Mesenchymal stem cell (in vitro differentiated cells and primary cell): ENCODE data around the gene NIN. TPM values are rescaled to one million over a fixed set of nuclear protein-coding genes. Genes with fewer than 3 reads are reported as not detected.

Experiments
- DNase-seq: peaks from one replicate; pipeline ENCODE4 v3.0.0-alpha.2; 2013
- H2AFZ ChIP-seq: one replicate; pipeline ENCODE4 v1.6.1; 2013; ENCODE audit warnings: low read depth, mild to moderate bottlenecking, control low read depth, inconsistent platforms, low read length, moderate library complexity
- H2AK5ac ChIP-seq: 2 replicates; pipeline ENCODE4 v1.6.1; 2013; ENCODE audit warnings: low read length, moderate library complexity, mild to moderate bottlenecking, inconsistent platforms; ENCODE audit not compliant: severe bottlenecking
- H2BK120ac ChIP-seq: one replicate; pipeline ENCODE4 v1.6.1; 2013; ENCODE audit warnings: low read depth, mild to moderate bottlenecking, inconsistent platforms, low read length, moderate library complexity
- H2BK12ac ChIP-seq, 2 experiments: one replicate each; pipeline ENCODE4 v1.6.1; 2013; ENCODE audit warnings: inconsistent platforms in 2 of 2, low read length in 2 of 2, mild to moderate bottlenecking in 2 of 2, moderate library complexity in 2 of 2, control low read depth in 1 of 2
- H2BK15ac ChIP-seq: one replicate; pipeline ENCODE4 v1.6.1; 2013; ENCODE audit warnings: mild to moderate bottlenecking, low read depth, inconsistent platforms; ENCODE audit not compliant: poor library complexity, severe bottlenecking
- H2BK5ac ChIP-seq: 2 replicates; pipeline ENCODE4 v1.6.1; 2013; ENCODE audit warnings: low read depth, mild to moderate bottlenecking, low read length, control low read depth, inconsistent platforms; ENCODE audit not compliant: poor library complexity, severe bottlenecking
- H3K14ac ChIP-seq, 2 experiments: one replicate each; pipeline ENCODE4 v1.6.1; 2013; ENCODE audit warnings: inconsistent platforms in 2 of 2, low read length in 2 of 2, control low read depth in 1 of 2, mild to moderate bottlenecking in 1 of 2, moderate library complexity in 1 of 2
- H3K18ac ChIP-seq, 2 experiments: one replicate each; pipeline ENCODE4 v1.6.1; 2013; ENCODE audit warnings: inconsistent platforms in 2 of 2, low read length in 2 of 2, control low read depth in 1 of 2, low read depth in 1 of 2, mild to moderate bottlenecking in 1 of 2
- H3K23ac ChIP-seq, 2 experiments: one replicate each; pipeline ENCODE4 v1.6.1; 2013; ENCODE audit warnings: inconsistent platforms in 2 of 2, low read length in 2 of 2, mild to moderate bottlenecking in 2 of 2, moderate library complexity in 2 of 2, control low read depth in 1 of 2
- H3K27ac ChIP-seq: 2 replicates; pipeline ENCODE4 v1.5.1; 2013; ENCODE audit warnings: mild to moderate bottlenecking, moderate library complexity, low read length, control low read depth, inconsistent platforms; ENCODE audit not compliant: poor library complexity, severe bottlenecking
- H3K27me3 ChIP-seq, 2 experiments: 2 replicates each; pipeline versions ENCODE4 v1.6.1 to v1.7.0; 2013; ENCODE audit warnings: low read length in 2 of 2, mild to moderate bottlenecking in 2 of 2, moderate library complexity in 2 of 2, control low read depth in 1 of 2, inconsistent platforms in 1 of 2; ENCODE audit not compliant: control insufficient read depth in 1 of 2, insufficient read depth in 1 of 2
- H3K36me3 ChIP-seq, 2 experiments: 2 replicates each; pipeline versions ENCODE4 v1.6.1 to v1.7.0; 2013; ENCODE audit warnings: low read length in 2 of 2, control low read depth in 1 of 2, inconsistent platforms in 1 of 2, low read depth in 1 of 2, mild to moderate bottlenecking in 1 of 2; ENCODE audit not compliant: insufficient read depth in 2 of 2, control insufficient read depth in 1 of 2
- H3K4ac ChIP-seq, 2 experiments: one replicate each; pipeline ENCODE4 v1.6.1; 2013; ENCODE audit warnings: inconsistent platforms in 2 of 2, low read length in 2 of 2, mild to moderate bottlenecking in 2 of 2, moderate library complexity in 2 of 2, control low read depth in 1 of 2, low read depth in 1 of 2
- H3K4me1 ChIP-seq: 2 replicates; pipeline ENCODE4 v1.6.1; 2013; ENCODE audit warnings: low read depth, low read length, control low read depth; ENCODE audit not compliant: control insufficient read depth, insufficient read depth
- H3K4me2 ChIP-seq: 2 replicates; pipeline ENCODE4 v1.6.1; 2013; ENCODE audit warnings: low read length, mild to moderate bottlenecking, inconsistent platforms; ENCODE audit not compliant: poor library complexity, severe bottlenecking
- H3K4me3 ChIP-seq, 2 experiments: 2 replicates each; pipeline versions ENCODE4 v1.5.1 to v1.7.0; 2013; ENCODE audit warnings: low read length in 2 of 2, mild to moderate bottlenecking in 2 of 2, control low read depth in 1 of 2, low read depth in 1 of 2; ENCODE audit not compliant: insufficient read depth in 1 of 2
- H3K79me1 ChIP-seq: replicated peaks from 2 replicates; pipeline ENCODE4 v1.6.1; 2013; ENCODE audit warnings: mild to moderate bottlenecking, control low read depth, low read length, inconsistent platforms; ENCODE audit not compliant: poor library complexity, severe bottlenecking
- H3K9ac ChIP-seq: 2 replicates; pipeline ENCODE4 v1.7.0; 2013; ENCODE audit warnings: mild to moderate bottlenecking, low read length, moderate library complexity
- H3K9me3 ChIP-seq: 2 replicates; pipeline ENCODE4 v1.7.0; 2013; ENCODE audit warnings: mild to moderate bottlenecking, low read length; ENCODE audit not compliant: control insufficient read depth
- H4K8ac ChIP-seq: one replicate; pipeline ENCODE4 v1.6.1; 2013; ENCODE audit warnings: inconsistent platforms, mild to moderate bottlenecking, low read length, moderate library complexity
- H4K91ac ChIP-seq: one replicate; pipeline ENCODE4 v1.6.1; 2013; ENCODE audit warnings: mild to moderate bottlenecking, low read length, inconsistent platforms
- WGBS: methylation state at CpG from one replicate; pipeline ENCODE4 v1.1.7; 2013; ENCODE audit warnings: mixed read lengths; 5-methylcytosine and 5-hydroxymethylcytosine counted together
- polyA plus RNA-seq, 2 experiments: library from polyadenylated mRNA; stranded (reverse); fragments of 200-250 nt; gene quantifications; one replicate each; pipeline ENCODE4 v1.2.3, GENCODE V29; 2013

Gene NIN, protein sequence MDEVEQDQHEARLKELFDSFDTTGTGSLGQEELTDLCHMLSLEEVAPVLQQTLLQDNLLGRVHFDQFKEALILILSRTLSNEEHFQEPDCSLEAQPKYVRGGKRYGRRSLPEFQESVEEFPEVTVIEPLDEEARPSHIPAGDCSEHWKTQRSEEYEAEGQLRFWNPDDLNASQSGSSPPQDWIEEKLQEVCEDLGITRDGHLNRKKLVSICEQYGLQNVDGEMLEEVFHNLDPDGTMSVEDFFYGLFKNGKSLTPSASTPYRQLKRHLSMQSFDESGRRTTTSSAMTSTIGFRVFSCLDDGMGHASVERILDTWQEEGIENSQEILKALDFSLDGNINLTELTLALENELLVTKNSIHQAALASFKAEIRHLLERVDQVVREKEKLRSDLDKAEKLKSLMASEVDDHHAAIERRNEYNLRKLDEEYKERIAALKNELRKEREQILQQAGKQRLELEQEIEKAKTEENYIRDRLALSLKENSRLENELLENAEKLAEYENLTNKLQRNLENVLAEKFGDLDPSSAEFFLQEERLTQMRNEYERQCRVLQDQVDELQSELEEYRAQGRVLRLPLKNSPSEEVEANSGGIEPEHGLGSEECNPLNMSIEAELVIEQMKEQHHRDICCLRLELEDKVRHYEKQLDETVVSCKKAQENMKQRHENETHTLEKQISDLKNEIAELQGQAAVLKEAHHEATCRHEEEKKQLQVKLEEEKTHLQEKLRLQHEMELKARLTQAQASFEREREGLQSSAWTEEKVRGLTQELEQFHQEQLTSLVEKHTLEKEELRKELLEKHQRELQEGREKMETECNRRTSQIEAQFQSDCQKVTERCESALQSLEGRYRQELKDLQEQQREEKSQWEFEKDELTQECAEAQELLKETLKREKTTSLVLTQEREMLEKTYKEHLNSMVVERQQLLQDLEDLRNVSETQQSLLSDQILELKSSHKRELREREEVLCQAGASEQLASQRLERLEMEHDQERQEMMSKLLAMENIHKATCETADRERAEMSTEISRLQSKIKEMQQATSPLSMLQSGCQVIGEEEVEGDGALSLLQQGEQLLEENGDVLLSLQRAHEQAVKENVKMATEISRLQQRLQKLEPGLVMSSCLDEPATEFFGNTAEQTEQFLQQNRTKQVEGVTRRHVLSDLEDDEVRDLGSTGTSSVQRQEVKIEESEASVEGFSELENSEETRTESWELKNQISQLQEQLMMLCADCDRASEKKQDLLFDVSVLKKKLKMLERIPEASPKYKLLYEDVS (N-terminal part only)
- polyA plus RNA-seq (2013, experiment 1 of 2) = 18.3 TPM
- polyA plus RNA-seq (2013, experiment 2 of 2) = 17.2 TPM

DNA sequence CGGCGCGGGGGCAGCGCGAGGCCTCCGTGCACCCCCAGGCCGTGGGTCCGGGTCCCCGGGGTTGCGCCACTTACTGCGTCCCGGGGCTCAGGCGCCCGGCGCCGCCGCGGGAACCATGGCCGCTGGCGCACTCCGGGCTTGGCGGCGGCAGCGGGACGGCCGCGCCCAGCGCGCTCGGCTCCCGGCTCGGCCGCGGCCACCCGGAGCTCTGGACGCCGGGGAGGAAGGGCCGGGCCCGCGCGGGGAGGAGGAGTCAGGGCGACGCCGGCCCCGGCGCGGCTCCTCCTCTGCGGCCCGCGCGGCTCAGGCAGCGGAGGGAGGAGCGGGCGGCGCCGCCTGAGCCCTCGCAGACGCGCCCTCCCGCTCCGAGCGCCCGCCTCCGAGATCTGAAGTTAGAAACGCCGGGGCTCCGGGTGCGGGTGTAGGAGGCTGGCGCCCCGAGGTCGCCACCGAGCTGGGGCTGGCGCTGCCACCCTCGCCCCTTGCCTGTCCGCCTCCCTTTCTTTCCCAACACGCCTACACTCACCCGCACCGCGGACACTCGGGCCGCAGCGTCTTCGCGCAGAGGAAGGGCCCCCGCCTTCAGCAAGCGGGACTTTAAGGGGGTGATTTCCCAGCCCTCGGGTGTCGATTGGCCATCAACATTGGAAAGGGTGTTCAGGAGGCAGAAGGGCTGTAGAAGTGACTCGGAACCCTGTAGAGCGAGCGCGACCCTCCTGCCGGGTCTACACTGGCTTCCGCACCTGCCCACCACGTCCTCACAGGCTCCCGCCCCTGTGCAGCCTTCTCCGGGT lies at the start of gene NIN:
NIN (minus strand) TSS at position 231 of the 794 bp plus-strand sequence. CDS start 9,106 bp downstream, outside the sequence.
- no peaks in the 10 kb centered on the region for H3K9me3 ChIP-seq
- H4K8ac ChIP-seq = peak within 1 kb of the TSS; percentile 67
- H3K4me1 ChIP-seq = peaks cover 2% of the 10 kb centered on the region
- H3K4me3 ChIP-seq = peak within 1 kb of the TSS; percentile 87 to 92
- DNase-seq = peak; percentile 82
- no peak within 1 kb of the TSS for H2AK5ac ChIP-seq
- peak within 1 kb of the TSS; percentile 81 for H3K9ac ChIP-seq
- H2BK120ac ChIP-seq = peak within 1 kb of the TSS; percentile 67
- peak within 1 kb of the TSS; percentile 92 to 94 for H3K18ac ChIP-seq
- H3K36me3 ChIP-seq = peaks cover 0 to 6% of the 10 kb centered on the region in 2 experiments
- no peaks in the 10 kb centered on the region for H3K27me3 ChIP-seq
- H3K4me2 ChIP-seq = peak within 1 kb of the TSS; percentile 93
- H3K79me1 ChIP-seq = peaks cover 12% of the 10 kb centered on the region
- peak within 1 kb of the TSS; percentile 87 for H2AFZ ChIP-seq
- H4K91ac ChIP-seq = peak within 1 kb of the TSS; percentile 88
- H2BK15ac ChIP-seq = peak within 1 kb of the TSS; percentile 99
- H3K27ac ChIP-seq = peak within 1 kb of the TSS; percentile 33
- peak within 1 kb of the TSS in 1 of 2 experiments; percentile 96 for H3K14ac ChIP-seq
- WGBS = under 1% methylated on average over 54 of the region's 97 CpGs
- H2BK5ac ChIP-seq = peak within 1 kb of the TSS; percentile 87
- peak within 1 kb of the TSS in 1 of 2 experiments; percentile 79 for H3K23ac ChIP-seq
- peak within 1 kb of the TSS; percentile 77 to 86 for H3K4ac ChIP-seq
- H2BK12ac ChIP-seq = peak within 1 kb of the TSS in 1 of 2 experiments; percentile 83

DNA sequence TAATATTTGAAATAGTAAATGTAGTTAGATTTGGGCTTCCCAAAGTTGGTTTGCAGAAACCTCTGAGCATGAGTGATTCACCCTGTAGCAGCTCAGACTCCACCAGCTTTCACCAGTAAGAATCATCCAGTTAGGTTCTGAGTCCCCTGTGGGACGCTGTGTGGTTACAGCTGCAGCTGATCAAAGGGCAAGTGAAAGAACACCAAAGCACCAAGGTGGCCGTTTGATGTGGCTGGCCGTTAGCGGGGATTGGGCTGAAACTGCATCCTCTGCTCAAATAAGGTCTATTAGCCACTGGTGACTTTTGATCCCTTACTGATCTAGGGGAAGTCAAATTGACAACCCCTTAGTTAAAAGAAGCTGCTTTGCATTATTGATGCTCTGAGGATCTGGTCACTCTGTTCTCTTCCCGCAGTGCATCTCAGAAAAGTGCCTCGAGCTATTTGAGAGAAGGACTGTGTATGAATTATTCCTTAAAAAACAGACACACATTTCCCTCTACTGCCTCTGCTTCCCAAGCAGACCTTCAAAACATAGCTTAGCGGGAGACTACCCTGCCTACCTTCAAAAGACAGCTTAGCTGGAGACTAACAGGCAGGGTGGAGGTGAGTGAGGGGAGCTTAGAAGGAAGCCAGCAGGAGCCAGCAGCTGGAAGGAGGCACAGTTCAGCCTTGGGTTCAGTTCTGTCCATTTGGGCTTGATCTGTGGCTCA lies 44.6 kb upstream of the NIN start:
- no peak for DNase-seq
- H3K9me3 ChIP-seq = no peaks in the 10 kb centered on the region
- H3K36me3 ChIP-seq = no peaks in the 10 kb centered on the region
- no peak overlapping the region for H2BK15ac ChIP-seq
- WGBS = 27% methylated on average over 4 of the region's 7 CpGs
- H3K4me2 ChIP-seq = no peak overlapping the region
- no peak overlapping the region for H4K91ac ChIP-seq
- H3K4me1 ChIP-seq = peaks cover 4% of the 10 kb centered on the region
- H3K14ac ChIP-seq = no peak overlapping the region
- H2BK12ac ChIP-seq = no peak overlapping the region
- no peak overlapping the region for H4K8ac ChIP-seq
- no peaks in the 10 kb centered on the region for H3K79me1 ChIP-seq
- H2BK120ac ChIP-seq = no peak overlapping the region
- peaks cover 28 to 48% of the 10 kb centered on the region in 2 experiments for H3K27me3 ChIP-seq
- no peak overlapping the region for H3K23ac ChIP-seq
- H3K4me3 ChIP-seq = no peak overlapping the region
- H3K18ac ChIP-seq = no peak overlapping the region
- H2AFZ ChIP-seq = no peak overlapping the region
- H3K9ac ChIP-seq = no peak overlapping the region
- H2BK5ac ChIP-seq = no peak overlapping the region
- H3K4ac ChIP-seq = no peak overlapping the region
- no peak overlapping the region for H3K27ac ChIP-seq
- H2AK5ac ChIP-seq = no peak overlapping the region

DNA sequence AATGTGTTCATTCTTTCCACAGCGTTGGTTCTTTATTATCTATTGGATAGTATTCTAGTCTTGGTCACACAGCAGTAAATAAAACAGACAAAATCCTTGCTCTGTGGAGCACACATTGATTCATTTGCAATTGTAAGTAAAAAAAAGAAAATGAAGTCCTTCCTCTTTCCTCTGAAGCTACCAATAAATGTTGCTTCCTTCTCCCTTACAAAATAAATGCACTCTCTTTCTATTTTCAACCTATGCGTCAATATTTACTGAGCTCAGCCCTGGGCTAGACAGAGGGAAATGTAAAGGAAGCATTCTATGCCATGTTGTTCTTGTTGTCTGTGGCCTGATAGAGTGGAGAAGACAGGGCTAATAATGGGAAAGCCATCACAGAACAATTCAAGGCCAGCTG lies 43.8 kb upstream of the NIN start:
- Histone ChIP-seq H3K36me3 (no peaks in the 10 kb centered on the region), H2AK5ac (no peak overlapping the region), H3K9me3 (no peaks in the 10 kb centered on the region), H2BK120ac (no peak overlapping the region), H3K14ac (no peak overlapping the region), H3K4me2 (no peak overlapping the region), H3K23ac (no peak overlapping the region), H2AFZ (no peak overlapping the region), H3K79me1 (no peaks in the 10 kb centered on the region), H3K27me3 (peaks cover 36 to 56% of the 10 kb centered on the region in 2 experiments), H4K8ac (no peak overlapping the region), H2BK15ac (no peak overlapping the region), H3K27ac (no peak overlapping the region), H3K4me3 (no peak overlapping the region), H3K18ac (no peak overlapping the region), H4K91ac (no peak overlapping the region), H3K4ac (no peak overlapping the region), H2BK12ac (no peak overlapping the region), H3K9ac (no peak overlapping the region), H2BK5ac (no peak overlapping the region), H3K4me1 (peaks cover 4% of the 10 kb centered on the region)
- DNase-seq = no peak
- WGBS = 100% methylated on average over 1 of the region's 2 CpGs
